ENCODE data around the gene BTN3A1.

- TF ChIP-seq CTCF (IDR thresholded peaks at IDR 0.05 in 4 of 5, conservative IDR thresholded peaks at IDR 0.05 in 1 of 5) = no peak
- TF ChIP-seq POLR2A (IDR thresholded peaks at IDR 0.05) = no peak
Measured at GRCh38 chr6:26401987-26402658, at the start of gene BTN3A1.
